KBM-7 (cell line): ENCODE results near the gene AGO1.

Experiments
- DNase-seq: peaks from one replicate; pipeline ENCODE4 v3.0.0-alpha.2; 2015
- in situ Hi-C: fragments of 300-500 bp; cut with MboI; formaldehyde crosslinking; loops from 2 replicates; pipeline ENCODE4 v1.14.3; 2020; ENCODE audit warnings: low sequenced_read_pairs, low pct_unique_long_range_greater_than_20kb, mixed read lengths

AGO1 gene

GRCh38 chr1:35894656-35895055 lies 11.6 kb downstream of the AGO1 start:
- in situ Hi-C loops: no loop called here
- no peak for DNase-seq

- DNase-seq: no peak
- in situ Hi-C loops: no loop called here
Observed at GRCh38 chr1:35899941-35900340, 16.9 kb downstream of the AGO1 start.

GRCh38 chr1:35901235-35901634 lies 18.2 kb downstream of the AGO1 start:
- no peak for DNase-seq

GRCh38 chr1:35902671-35903070 lies 19.7 kb downstream of the AGO1 start:
- DNase-seq: no peak
- in situ Hi-C loops: no loop called here

More at GRCh38 chr1:35901235-35901634, 18.2 kb downstream of the AGO1 start:
- in situ Hi-C loops: no loop called here

GRCh38 chr1:35914717-35915116 lies 31.7 kb downstream of the AGO1 start:
- in situ Hi-C loops: no loop called here
- DNase-seq: no peak

- DNase-seq: no peak
- in situ Hi-C loops: no loop called here
Observed at GRCh38 chr1:35915693-35916092, 32.7 kb downstream of the AGO1 start.

- no peak for DNase-seq
- in situ Hi-C loops: no loop called here
Observed at GRCh38 chr1:35923791-35924221, 40.8 kb downstream of the AGO1 start.

- no peak for DNase-seq
- in situ Hi-C loops: no loop called here
Observed at GRCh38 chr1:35924838-35925237, 41.8 kb downstream of the AGO1 start.

- no peak for DNase-seq
- in situ Hi-C loops: no loop called here
Observed at GRCh38 chr1:35925741-35926140, 42.7 kb downstream of the AGO1 start.

GRCh38 chr1:35927472-35927871 lies 44.5 kb downstream of the AGO1 start:
- no peak for DNase-seq
- in situ Hi-C loops: no loop called here

GRCh38 chr1:35929730-35930592 lies 47.0 kb downstream of the AGO1 start:
- in situ Hi-C loops: no loop called here
- peak; percentile 65 for DNase-seq

GRCh38 chr1:35930593-35931445 lies 47.8 kb downstream of the AGO1 start, which contains the start of gene AGO3:
Gene AGO3 (plus strand): TSS chr1:35931105. CDS start chr1:35931427, 322 bp downstream.
- DNase-seq: peak; percentile 95

GRCh38 chr1:35931446-35932157 lies 48.6 kb downstream of the AGO1 start:
- peak; percentile 39 for DNase-seq
- in situ Hi-C loops: no loop called here

More at GRCh38 chr1:35930593-35931445, 47.8 kb downstream of the AGO1 start, which contains the start of gene AGO3:
- in situ Hi-C loops: no loop called here

- peak; percentile 12 for DNase-seq
- in situ Hi-C loops: no loop called here
Observed at GRCh38 chr1:35932158-35932636, 49.2 kb downstream of the AGO1 start.

GRCh38 chr1:35932941-35933340 lies 49.9 kb downstream of the AGO1 start:
- DNase-seq: no peak
- in situ Hi-C loops: no loop called here

GRCh38 chr1:35935442-35936388 lies 52.7 kb downstream of the AGO1 start:
- in situ Hi-C loops: no loop called here
- DNase-seq: no peak

- DNase-seq: no peak
- in situ Hi-C loops: no loop called here
Observed at GRCh38 chr1:35936838-35937237, 53.8 kb downstream of the AGO1 start.

GRCh38 chr1:35939484-35939883 lies 56.5 kb downstream of the AGO1 start:
- DNase-seq: no peak
- in situ Hi-C loops: no loop called here
